Stimulated activated CD8-positive, alpha-beta memory T cell treated with anti-CD3 and anti-CD28 coated beads, Interleukin-4, amount 100 ng/mL, for 1 hour (primary cell): ENCODE results near the gene KRT2.

Experiments used
- DNase-seq, 2 donors: peaks; one replicate each; pipeline ENCODE4 v3.0.0-alpha.2; 2020; ENCODE audit warnings: low read depth in 2 of 2, low spot score in 1 of 2

KRT2 gene

GRCh38 chr12:52667509-52667908, 15.5 kb upstream of the KRT2 start:
- DNase-seq, result no peak

- DNase-seq, result no peak
Observed at GRCh38 chr12:52666471-52666870, 14.5 kb upstream of the KRT2 start.

GRCh38 chr12:52663420-52663819, 11.4 kb upstream of the KRT2 start:
- no peak for DNase-seq

- DNase-seq, result no peak
Observed at GRCh38 chr12:52662918-52663229, 10.9 kb upstream of the KRT2 start.

- DNase-seq, result no peak
Observed at GRCh38 chr12:52662093-52662917, 10.3 kb upstream of the KRT2 start.

GRCh38 chr12:52661668-52662067, 9.7 kb upstream of the KRT2 start:
- DNase-seq, result no peak

- no peak for DNase-seq
Observed at GRCh38 chr12:52660934-52661499, 9.0 kb upstream of the KRT2 start.

GRCh38 chr12:52659951-52660350, 7.9 kb upstream of the KRT2 start:
- DNase-seq, result no peak

- DNase-seq, result no peak
Observed at GRCh38 chr12:52659395-52659794, 7.4 kb upstream of the KRT2 start.

GRCh38 chr12:52658196-52658595, 6.2 kb upstream of the KRT2 start:
- no peak for DNase-seq

- no peak for DNase-seq
Observed at GRCh38 chr12:52657250-52657902, 5.4 kb upstream of the KRT2 start.

GRCh38 chr12:52656616-52657015, 4.6 kb upstream of the KRT2 start:
- DNase-seq, result no peak

- no peak for DNase-seq
Observed at GRCh38 chr12:52655720-52656124, 3.7 kb upstream of the KRT2 start.

GRCh38 chr12:52655251-52655650, 3.2 kb upstream of the KRT2 start:
- no peak for DNase-seq

- DNase-seq, result no peak
Observed at GRCh38 chr12:52650520-52651081, 1.4 kb downstream of the KRT2 start.

GRCh38 chr12:52649066-52649465, 2.9 kb downstream of the KRT2 start:
- DNase-seq, result no peak

- DNase-seq, result no peak
Observed at GRCh38 chr12:52648012-52648550, 3.9 kb downstream of the KRT2 start.

- DNase-seq, result no peak
Observed at GRCh38 chr12:52647601-52648000, 4.4 kb downstream of the KRT2 start.

GRCh38 chr12:52646613-52647012, 5.4 kb downstream of the KRT2 start:
- DNase-seq, result no peak

GRCh38 chr12:52645982-52646381, 6.0 kb downstream of the KRT2 start:
- DNase-seq, result no peak

GRCh38 chr12:52645120-52645761, 6.8 kb downstream of the KRT2 start:
- peak in 1 of 2 donors; percentile 21 for DNase-seq

GRCh38 chr12:52644078-52644415, 8.0 kb downstream of the KRT2 start:
- DNase-seq, result no peak
